Endothelial cell of umbilical vein (primary cell): Measurements from ENCODE around the gene MRPL48. TPM values are rescaled to one million over a fixed set of nuclear protein-coding genes. Genes with fewer than 3 reads are reported as not detected.

Source experiments
- BruUV-seq: library from RNA; stranded (reverse); fragments of 400-500 nt; replicated peaks from 2 replicates; lab custom pipeline; 2021; lab: Mats Ljungman, UMichigan
- CTCF ChIA-PET: fragments of 300-600, 350-600 bp; sonication (Branson Sonifier 250); formaldehyde crosslinking; loops from one replicate; lab custom pipeline; 2021; ENCODE audit warnings: antibody characterized with exemption, inconsistent platforms; lab: Charles Lee
- POLR2A ChIA-PET: fragments of 300-600, 350-600 bp; sonication (Branson Sonifier 250); formaldehyde crosslinking; loops from one replicate; lab custom pipeline; 2021; ENCODE audit warnings: antibody characterized with exemption, inconsistent platforms; lab: Charles Lee
- DNase-seq: peaks from one replicate; pipeline ENCODE4 v3.0.0-alpha.2; 2011; ENCODE audit warnings: low read depth, low spot score
- FAIRE-seq: peaks from 2 replicates; lab custom pipeline; 2011; peaks lifted over from hg19 to GRCh38; lab: Jason Lieb, UNC
- H2AFZ ChIP-seq: 2 replicates; pipeline ENCODE4 v1.6.0; 2012; ENCODE audit warnings: low read depth, low read length, control low read depth, inconsistent platforms
- H3K27ac ChIP-seq: 2 replicates; pipeline ENCODE4 v1.5.1; 2011; ENCODE audit warnings: low read depth, mild to moderate bottlenecking, control low read depth, low read length, moderate library complexity; ENCODE audit not compliant: insufficient read depth
- H3K27me3 ChIP-seq, 2 experiments: 2 replicates each; pipeline versions ENCODE4 v1.6.0 to v1.6.1; 2011; ENCODE audit warnings: low read length in 2 of 2, mixed read lengths in 1 of 2; ENCODE audit not compliant: control insufficient read depth in 2 of 2, insufficient read depth in 2 of 2
- H3K36me3 ChIP-seq, 2 experiments: 2 replicates in 1 of 2; 3 replicates in 1 of 2; pipeline ENCODE4 v1.5.1; 2011; ENCODE audit warnings: low read length in 2 of 2, mild to moderate bottlenecking in 1 of 2, moderate library complexity in 1 of 2; ENCODE audit not compliant: control insufficient read depth in 2 of 2, insufficient read depth in 2 of 2; ENCODE audit errors: extremely low read depth in 1 of 2
- H3K4me1 ChIP-seq: 3 replicates; pipeline ENCODE4 v1.5.1; 2011; ENCODE audit warnings: mild to moderate bottlenecking, low read length; ENCODE audit not compliant: control insufficient read depth, insufficient read depth; ENCODE audit errors: extremely low read depth
- H3K4me2 ChIP-seq: 2 replicates; pipeline ENCODE4 v1.6.1; 2011; ENCODE audit warnings: low read length, control low read depth, mixed read lengths; ENCODE audit not compliant: insufficient read depth
- H3K4me3 ChIP-seq, 3 experiments: fragments of 200-600 bp in 1 of 3; sonication (generic), shearing (Covaris generic) in 1 of 3; replicated peaks in 1 of 3; 2 replicates each; pipeline ENCODE4 v1.5.1; 2011 to 2016; ENCODE audit warnings: control low read depth in 3 of 3, low read length in 3 of 3, mild to moderate bottlenecking in 2 of 3, inconsistent platforms in 1 of 3, low read depth in 1 of 3, moderate library complexity in 1 of 3; ENCODE audit not compliant: insufficient read depth in 1 of 3
- H3K79me2 ChIP-seq: 2 replicates; pipeline ENCODE4 v1.6.0; 2012; ENCODE audit warnings: low read length, inconsistent platforms; ENCODE audit not compliant: control insufficient read depth, insufficient read depth
- H3K9ac ChIP-seq: replicated peaks from 2 replicates; pipeline ENCODE3; 2011; ENCODE audit warnings: low read length, control low read depth; ENCODE audit not compliant: insufficient read depth; ENCODE audit errors: extremely low read depth
- H3K9me1 ChIP-seq: replicated peaks from 3 replicates; pipeline ENCODE4 v1.6.0; 2011; ENCODE audit warnings: mild to moderate bottlenecking, low read length; ENCODE audit not compliant: control insufficient read depth, insufficient read depth; ENCODE audit errors: extremely low read depth
- H3K9me3 ChIP-seq: replicated peaks from 2 replicates; pipeline ENCODE4 v1.5.1; 2012; ENCODE audit warnings: low read length, inconsistent platforms; ENCODE audit not compliant: control insufficient read depth, insufficient read depth
- H4K20me1 ChIP-seq: replicated peaks from 2 replicates; pipeline ENCODE3; 2011; ENCODE audit warnings: mild to moderate bottlenecking, low read length; ENCODE audit not compliant: control insufficient read depth, insufficient read depth; ENCODE audit errors: extremely low read depth
- CTCF ChIP-seq, 2 donors: IDR thresholded peaks; 1 replicate in 1 of 2; 2 replicates in 1 of 2; pipeline ENCODE4 v1.5.1; 2011; ENCODE audit warnings: low read length in 2 of 2, mild to moderate bottlenecking in 2 of 2, moderate library complexity in 2 of 2, control low read depth in 1 of 2, inconsistent platforms in 1 of 2, low read depth in 1 of 2; ENCODE audit not compliant: insufficient read depth in 1 of 2; ENCODE audit errors: extremely low read depth in 1 of 2
- EZH2 ChIP-seq: IDR thresholded peaks from 2 replicates; pipeline ENCODE4 v1.6.1; 2012; ENCODE audit warnings: borderline replicate concordance, low read depth, mild to moderate bottlenecking, moderate library complexity, low read length, inconsistent platforms; ENCODE audit not compliant: severe bottlenecking
- FOS ChIP-seq: IDR thresholded peaks from 2 replicates; pipeline ENCODE4 v1.6.1; 2011; ENCODE audit warnings: mild to moderate bottlenecking, low read length, moderate library complexity, borderline replicate concordance; ENCODE audit not compliant: insufficient read depth
- GATA2 ChIP-seq: IDR thresholded peaks from 2 replicates; pipeline ENCODE4 v1.7.0; 2011; ENCODE audit warnings: low read depth, mild to moderate bottlenecking, moderate library complexity, mixed read lengths, low read length; ENCODE audit not compliant: insufficient read length, insufficient read depth
- JUN ChIP-seq: IDR thresholded peaks from 2 replicates; pipeline ENCODE4 v1.6.1; 2011; ENCODE audit warnings: borderline replicate concordance, low read depth; ENCODE audit not compliant: insufficient read length, insufficient read depth
- MAX ChIP-seq: IDR thresholded peaks from 2 replicates; pipeline ENCODE4 v1.6.1; 2011; ENCODE audit not compliant: insufficient read depth, insufficient read length
- MYC ChIP-seq: IDR thresholded peaks from one replicate; pipeline ENCODE4 v1.6.1; 2011; ENCODE audit warnings: mild to moderate bottlenecking, low read depth, low read length
- POLR2A ChIP-seq: IDR thresholded peaks from 2 replicates; pipeline ENCODE4 v1.6.1; 2012; ENCODE audit warnings: low read depth, mild to moderate bottlenecking, control low read depth, low read length
- POLR2AphosphoS5 ChIP-seq: IDR thresholded peaks from 2 replicates; pipeline ENCODE4 v1.6.1; 2012; ENCODE audit warnings: low read depth, mild to moderate bottlenecking, control low read depth, low read length, moderate library complexity; ENCODE audit not compliant: insufficient read depth
- dilution Hi-C: fragments of 300-500 bp; cut with MboI; formaldehyde crosslinking; loops from one replicate; pipeline ENCODE4 v1.15.0; 2019; ENCODE audit warnings: low sequenced_read_pairs; ENCODE audit not compliant: extremely low pct_ligation_motif_present
- intact Hi-C: fragments of 100-400 bp; cut with micrococcal nuclease; formaldehyde crosslinking; loops from one replicate; pipeline ENCODE4 v1.10.0; 2022
- polyA plus RNA-seq, 4 experiments: library from polyadenylated mRNA; depleted of rRNA in 3 of 4; stranded (reverse) in 3 of 4; unstranded in 1 of 4; fragments of >200 nt; gene quantifications; 2 replicates each; pipeline versions ENCODE4 v1.2.1 to v1.2.3, GENCODE V29; 2011 to 2012; ENCODE audit warnings: missing spikeins in 1 of 4
- total RNA-seq: library from RNA; stranded (reverse); gene quantifications from 2 replicates; pipeline ENCODE4 v1.2.3, GENCODE V29; 2021

MRPL48 gene
- total and polyA plus RNA-seq, 2 donors (not counting 3 experiments of a cell fraction or from before 2014, with no cell fraction given) = 25.0 to 38.3 TPM

- ChIA-PET POLR2A (no interaction called here), CTCF (no interaction called here)
- Histone ChIP-seq H3K36me3 (no peaks in the 10 kb centered on the region), H3K4me2 (no peak overlapping the region), H3K9me1 (no peaks in the 10 kb centered on the region), H3K9ac (no peak overlapping the region), H3K4me3 (no peak overlapping the region), H3K27ac (no peak overlapping the region), H3K9me3 (no peaks in the 10 kb centered on the region), H4K20me1 (no peaks in the 10 kb centered on the region), H2AFZ (no peak overlapping the region), H3K79me2 (no peaks in the 10 kb centered on the region), H3K27me3 (no peaks in the 10 kb centered on the region), H3K4me1 (no peaks in the 10 kb centered on the region)
- dilution Hi-C loops (no loop called here), intact Hi-C loops (no loop called here)
- DNase-seq (no peak), FAIRE-seq (no peak)
- no TSS peak for BruUV-seq
- TF ChIP-seq POLR2AphosphoS5 (no peak), EZH2 (no peak), CTCF (IDR thresholded peaks at IDR 0.05; ENCODE audit: extremely low read depth in 1 of 2, insufficient read depth in 1 of 2, low read depth in 1 of 2, low read length in 2 of 2) (no peak), JUN (no peak), MYC (no peak)
Observed at GRCh38 chr11:73883856-73884255, 96.2 kb downstream of the MRPL48 start.

GRCh38 chr11:73888244-73888643 is 100.6 kb downstream of the MRPL48 start:
- H3K27me3 ChIP-seq = no peaks in the 10 kb centered on the region
- no peaks in the 10 kb centered on the region for H3K9me1 ChIP-seq
- no peak for FAIRE-seq
- TF ChIP-seq FOS (no peak), MAX (no peak), GATA2 (no peak), EZH2 (no peak), POLR2A (no peak), MYC (no peak), JUN (no peak), POLR2AphosphoS5 (no peak), CTCF (IDR thresholded peaks at IDR 0.05; ENCODE audit: extremely low read depth in 1 of 2, insufficient read depth in 1 of 2, low read depth in 1 of 2, low read length in 2 of 2) (no peak)
- no peaks in the 10 kb centered on the region for H4K20me1 ChIP-seq
- no peaks in the 10 kb centered on the region for H3K36me3 ChIP-seq
- dilution Hi-C loops = no loop called here
- DNase-seq = no peak
- no peaks in the 10 kb centered on the region for H3K4me1 ChIP-seq
- no peak overlapping the region for H2AFZ ChIP-seq
- H3K9ac ChIP-seq = no peak overlapping the region
- no peak overlapping the region for H3K4me2 ChIP-seq
- POLR2A ChIA-PET = no interaction called here
- no peaks in the 10 kb centered on the region for H3K9me3 ChIP-seq
- no peak overlapping the region for H3K27ac ChIP-seq
- no peak overlapping the region for H3K4me3 ChIP-seq
- intact Hi-C loops = no loop called here
- CTCF ChIA-PET = interaction anchor here (1.9 kb wide), 1 partner anchor 44 kb away, joined by 4 read pairs; no protein-coding TSS in a partner anchor
- H3K79me2 ChIP-seq = no peaks in the 10 kb centered on the region
- no TSS peak for BruUV-seq
